ENCODE results near the gene TRIP12.

Gene TRIP12

GRCh38 chr2:229921101-229921891 is 513 bp downstream of the TRIP12 start:
- Histone ChIP-seq H3K27me3 (ENCODE audit: control insufficient read depth in 2 of 2, insufficient read depth in 2 of 2, low read length in 2 of 2) (no peaks in the 10 kb centered on the region), H3K9me3 (ENCODE audit: control insufficient read depth in 2 of 2, low read length in 2 of 2) (no peaks in the 10 kb centered on the region), H3K4me1 (ENCODE audit: control insufficient read depth in 2 of 2, insufficient read depth in 2 of 2, low read length in 2 of 2) (peaks cover 12 to 15% of the 10 kb centered on the region in 2 donors), H3K27ac (ENCODE audit: low read depth in 2 of 2, low read length in 2 of 2) (peak overlapping the region; percentile 99), H3K36me3 (ENCODE audit: control insufficient read depth in 2 of 2, insufficient read depth in 2 of 2, low read length in 2 of 2) (peaks cover 4 to 7% of the 10 kb centered on the region in 2 donors), H3K4me3 (ENCODE audit: low read length in 2 of 2) (peak overlapping the region; percentile 95 to 98), H3K9ac (ENCODE audit: low read depth in 1 of 2, low read length in 2 of 2) (peak overlapping the region; percentile 85 to 93)

- Histone ChIP-seq H3K36me3 (ENCODE audit: control insufficient read depth in 2 of 2, insufficient read depth in 2 of 2, low read length in 2 of 2) (peaks cover 4 to 11% of the 10 kb centered on the region in 2 donors), H3K9me3 (ENCODE audit: control insufficient read depth in 2 of 2, low read length in 2 of 2) (no peaks in the 10 kb centered on the region), H3K4me1 (ENCODE audit: control insufficient read depth in 2 of 2, insufficient read depth in 2 of 2, low read length in 2 of 2) (peaks cover 12 to 15% of the 10 kb centered on the region in 2 donors), H3K27ac (ENCODE audit: low read depth in 2 of 2, low read length in 2 of 2) (peak overlapping the region; percentile 99), H3K4me3 (ENCODE audit: low read length in 2 of 2) (peak overlapping the region; percentile 95 to 98), H3K27me3 (ENCODE audit: control insufficient read depth in 2 of 2, insufficient read depth in 2 of 2, low read length in 2 of 2) (no peaks in the 10 kb centered on the region), H3K9ac (ENCODE audit: low read depth in 1 of 2, low read length in 2 of 2) (peak overlapping the region; percentile 85 to 93)
These were observed 1.7 kb downstream of the TRIP12 start for GRCh38 chr2:229920011-229920641.

- no peak overlapping the region for H3K27ac ChIP-seq (ENCODE audit: low read depth in 2 of 2, low read length in 2 of 2)
- H3K9me3 ChIP-seq (ENCODE audit: control insufficient read depth in 2 of 2, low read length in 2 of 2), result no peaks in the 10 kb centered on the region
- H3K9ac ChIP-seq (ENCODE audit: low read depth in 1 of 2, low read length in 2 of 2), result no peak overlapping the region
- H3K4me1 ChIP-seq (ENCODE audit: control insufficient read depth in 2 of 2, insufficient read depth in 2 of 2, low read length in 2 of 2), result peaks cover 8 to 10% of the 10 kb centered on the region in 2 donors
- H3K36me3 ChIP-seq (ENCODE audit: control insufficient read depth in 2 of 2, insufficient read depth in 2 of 2, low read length in 2 of 2), result peaks cover 4 to 11% of the 10 kb centered on the region in 2 donors
- H3K27me3 ChIP-seq (ENCODE audit: control insufficient read depth in 2 of 2, insufficient read depth in 2 of 2, low read length in 2 of 2), result no peaks in the 10 kb centered on the region
- no peak overlapping the region for H3K4me3 ChIP-seq (ENCODE audit: low read length in 2 of 2)
These were observed 4.0 kb downstream of the TRIP12 start for GRCh38 chr2:229917793-229918192.

GRCh38 chr2:229914171-229914570 is 7.6 kb downstream of the TRIP12 start:
- H3K9ac ChIP-seq (ENCODE audit: low read depth in 1 of 2, low read length in 2 of 2), result no peak overlapping the region
- no peak overlapping the region for H3K4me3 ChIP-seq (ENCODE audit: low read length in 2 of 2)
- no peaks in the 10 kb centered on the region for H3K9me3 ChIP-seq (ENCODE audit: control insufficient read depth in 2 of 2, low read length in 2 of 2)
- peaks cover 4 to 11% of the 10 kb centered on the region in 2 donors for H3K36me3 ChIP-seq (ENCODE audit: control insufficient read depth in 2 of 2, insufficient read depth in 2 of 2, low read length in 2 of 2)
- no peaks in the 10 kb centered on the region for H3K27me3 ChIP-seq (ENCODE audit: control insufficient read depth in 2 of 2, insufficient read depth in 2 of 2, low read length in 2 of 2)
- no peak overlapping the region for H3K27ac ChIP-seq (ENCODE audit: low read depth in 2 of 2, low read length in 2 of 2)
- peaks cover 0 to 3% of the 10 kb centered on the region in 2 donors for H3K4me1 ChIP-seq (ENCODE audit: control insufficient read depth in 2 of 2, insufficient read depth in 2 of 2, low read length in 2 of 2)

GRCh38 chr2:229910832-229911412 is 10.9 kb downstream of the TRIP12 start:
- Histone ChIP-seq H3K36me3 (ENCODE audit: control insufficient read depth in 2 of 2, insufficient read depth in 2 of 2, low read length in 2 of 2) (peaks cover 5% of the 10 kb centered on the region in 2 donors), H3K4me3 (ENCODE audit: low read length in 2 of 2) (no peak overlapping the region), H3K27ac (ENCODE audit: low read depth in 2 of 2, low read length in 2 of 2) (no peak overlapping the region), H3K27me3 (ENCODE audit: control insufficient read depth in 2 of 2, insufficient read depth in 2 of 2, low read length in 2 of 2) (no peaks in the 10 kb centered on the region), H3K4me1 (ENCODE audit: control insufficient read depth in 2 of 2, insufficient read depth in 2 of 2, low read length in 2 of 2) (peaks cover 0 to 3% of the 10 kb centered on the region in 2 donors), H3K9ac (ENCODE audit: low read depth in 1 of 2, low read length in 2 of 2) (no peak overlapping the region), H3K9me3 (ENCODE audit: control insufficient read depth in 2 of 2, low read length in 2 of 2) (no peaks in the 10 kb centered on the region)

- H3K4me1 ChIP-seq (ENCODE audit: control insufficient read depth in 2 of 2, insufficient read depth in 2 of 2, low read length in 2 of 2), result peaks cover 0 to 3% of the 10 kb centered on the region in 2 donors
- no peaks in the 10 kb centered on the region for H3K27me3 ChIP-seq (ENCODE audit: control insufficient read depth in 2 of 2, insufficient read depth in 2 of 2, low read length in 2 of 2)
- H3K4me3 ChIP-seq (ENCODE audit: low read length in 2 of 2), result no peak overlapping the region
- no peak overlapping the region for H3K27ac ChIP-seq (ENCODE audit: low read depth in 2 of 2, low read length in 2 of 2)
- peaks cover 5% of the 10 kb centered on the region in 2 donors for H3K36me3 ChIP-seq (ENCODE audit: control insufficient read depth in 2 of 2, insufficient read depth in 2 of 2, low read length in 2 of 2)
- H3K9ac ChIP-seq (ENCODE audit: low read depth in 1 of 2, low read length in 2 of 2), result no peak overlapping the region
- H3K9me3 ChIP-seq (ENCODE audit: control insufficient read depth in 2 of 2, low read length in 2 of 2), result no peaks in the 10 kb centered on the region
These were observed 11.5 kb downstream of the TRIP12 start for GRCh38 chr2:229910147-229910831.

- H3K4me3 ChIP-seq (ENCODE audit: low read length in 2 of 2), result no peak overlapping the region
- H3K9ac ChIP-seq (ENCODE audit: low read depth in 1 of 2, low read length in 2 of 2), result no peak overlapping the region
- no peaks in the 10 kb centered on the region for H3K9me3 ChIP-seq (ENCODE audit: control insufficient read depth in 2 of 2, low read length in 2 of 2)
- H3K4me1 ChIP-seq (ENCODE audit: control insufficient read depth in 2 of 2, insufficient read depth in 2 of 2, low read length in 2 of 2), result peaks cover 0 to 3% of the 10 kb centered on the region in 2 donors
- no peaks in the 10 kb centered on the region for H3K27me3 ChIP-seq (ENCODE audit: control insufficient read depth in 2 of 2, insufficient read depth in 2 of 2, low read length in 2 of 2)
- H3K27ac ChIP-seq (ENCODE audit: low read depth in 2 of 2, low read length in 2 of 2), result no peak overlapping the region
- H3K36me3 ChIP-seq (ENCODE audit: control insufficient read depth in 2 of 2, insufficient read depth in 2 of 2, low read length in 2 of 2), result peaks cover 5 to 6% of the 10 kb centered on the region in 2 donors
These were observed 12.7 kb downstream of the TRIP12 start for GRCh38 chr2:229909090-229909489.

- Histone ChIP-seq H3K4me3 (ENCODE audit: low read length in 2 of 2) (no peak overlapping the region), H3K27me3 (ENCODE audit: control insufficient read depth in 2 of 2, insufficient read depth in 2 of 2, low read length in 2 of 2) (no peaks in the 10 kb centered on the region), H3K9me3 (ENCODE audit: control insufficient read depth in 2 of 2, low read length in 2 of 2) (no peaks in the 10 kb centered on the region), H3K36me3 (ENCODE audit: control insufficient read depth in 2 of 2, insufficient read depth in 2 of 2, low read length in 2 of 2) (peaks cover 10 to 18% of the 10 kb centered on the region in 2 donors), H3K4me1 (ENCODE audit: control insufficient read depth in 2 of 2, insufficient read depth in 2 of 2, low read length in 2 of 2) (no peaks in the 10 kb centered on the region), H3K27ac (ENCODE audit: low read depth in 2 of 2, low read length in 2 of 2) (no peak overlapping the region), H3K9ac (ENCODE audit: low read depth in 1 of 2, low read length in 2 of 2) (no peak overlapping the region)
These were observed 16.2 kb downstream of the TRIP12 start for GRCh38 chr2:229905601-229906000.

GRCh38 chr2:229903037-229903436 is 18.8 kb downstream of the TRIP12 start:
- no peaks in the 10 kb centered on the region for H3K9me3 ChIP-seq (ENCODE audit: control insufficient read depth in 2 of 2, low read length in 2 of 2)
- no peaks in the 10 kb centered on the region for H3K27me3 ChIP-seq (ENCODE audit: control insufficient read depth in 2 of 2, insufficient read depth in 2 of 2, low read length in 2 of 2)
- no peaks in the 10 kb centered on the region for H3K4me1 ChIP-seq (ENCODE audit: control insufficient read depth in 2 of 2, insufficient read depth in 2 of 2, low read length in 2 of 2)
- H3K4me3 ChIP-seq (ENCODE audit: low read length in 2 of 2), result no peak overlapping the region
- H3K36me3 ChIP-seq (ENCODE audit: control insufficient read depth in 2 of 2, insufficient read depth in 2 of 2, low read length in 2 of 2), result peaks cover 12 to 26% of the 10 kb centered on the region in 2 donors
- no peak overlapping the region for H3K9ac ChIP-seq (ENCODE audit: low read depth in 1 of 2, low read length in 2 of 2)
- H3K27ac ChIP-seq (ENCODE audit: low read depth in 2 of 2, low read length in 2 of 2), result no peak overlapping the region
